ENCODE measurements around the gene CCDC12.

CCDC12 gene

GRCh38 chr3:46876313-46877300, 99.9 kb downstream of the CCDC12 start:
- DNase-seq (ENCODE audit: low read depth, low spot score), result no peak

- DNase-seq (ENCODE audit: low read depth, low spot score), result no peak
Observed at GRCh38 chr3:46875560-46875959, 101.0 kb downstream of the CCDC12 start.

- DNase-seq (ENCODE audit: low read depth, low spot score), result no peak
Observed at GRCh38 chr3:46874430-46874829, 102.1 kb downstream of the CCDC12 start.

- DNase-seq (ENCODE audit: low read depth, low spot score), result no peak
Observed at GRCh38 chr3:46873521-46873920, 103.0 kb downstream of the CCDC12 start.

Measured in brain pericyte (primary cell).